HFF-Myc (cell line): ENCODE measurements around the gene BRAF.
"Not testable (repeated sequence)": the region's sequence is repeated elsewhere in the genome, so short reads cannot be mapped to it uniquely, and the experiment has no call there.

Experiments used
- DNase-seq: peaks from one replicate; pipeline ENCODE4 v3.0.0-alpha.2; 2011; ENCODE audit warnings: low read depth; ENCODE audit errors: extremely low read depth
- H3K4me3 ChIP-seq: replicated peaks from 2 replicates; pipeline ENCODE4 v1.5.1; 2011; ENCODE audit warnings: low read depth, mild to moderate bottlenecking, control low read depth, low read length
- TF ChIP-seq, protein P1 (sequence below): IDR thresholded peaks from 2 replicates; pipeline ENCODE4 v1.5.1; 2012; ENCODE audit warnings: mild to moderate bottlenecking, low read depth, low read length, control low read depth; ENCODE audit errors: missing control alignments

BRAF gene

DNA sequence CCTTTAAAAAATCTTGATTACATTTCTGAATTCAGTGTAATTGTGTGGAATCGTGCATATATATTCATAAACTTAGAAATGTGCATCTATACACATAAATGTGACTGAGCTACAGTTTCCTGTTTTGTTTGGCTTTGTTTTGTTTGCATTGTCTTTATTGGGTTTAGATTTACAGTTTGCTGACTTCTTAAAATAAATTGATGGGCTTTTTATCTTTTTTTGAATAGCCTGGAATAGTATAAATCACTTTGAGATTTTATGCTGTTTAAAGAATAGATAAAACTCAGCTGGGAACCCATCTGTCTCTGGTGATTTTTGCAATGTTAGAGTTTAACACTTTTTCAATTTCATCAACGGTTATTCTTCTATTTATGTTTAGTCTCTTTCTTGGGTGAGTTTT, 21.2 kb upstream of the BRAF start:
- TF ChIP-seq, protein P1, sequence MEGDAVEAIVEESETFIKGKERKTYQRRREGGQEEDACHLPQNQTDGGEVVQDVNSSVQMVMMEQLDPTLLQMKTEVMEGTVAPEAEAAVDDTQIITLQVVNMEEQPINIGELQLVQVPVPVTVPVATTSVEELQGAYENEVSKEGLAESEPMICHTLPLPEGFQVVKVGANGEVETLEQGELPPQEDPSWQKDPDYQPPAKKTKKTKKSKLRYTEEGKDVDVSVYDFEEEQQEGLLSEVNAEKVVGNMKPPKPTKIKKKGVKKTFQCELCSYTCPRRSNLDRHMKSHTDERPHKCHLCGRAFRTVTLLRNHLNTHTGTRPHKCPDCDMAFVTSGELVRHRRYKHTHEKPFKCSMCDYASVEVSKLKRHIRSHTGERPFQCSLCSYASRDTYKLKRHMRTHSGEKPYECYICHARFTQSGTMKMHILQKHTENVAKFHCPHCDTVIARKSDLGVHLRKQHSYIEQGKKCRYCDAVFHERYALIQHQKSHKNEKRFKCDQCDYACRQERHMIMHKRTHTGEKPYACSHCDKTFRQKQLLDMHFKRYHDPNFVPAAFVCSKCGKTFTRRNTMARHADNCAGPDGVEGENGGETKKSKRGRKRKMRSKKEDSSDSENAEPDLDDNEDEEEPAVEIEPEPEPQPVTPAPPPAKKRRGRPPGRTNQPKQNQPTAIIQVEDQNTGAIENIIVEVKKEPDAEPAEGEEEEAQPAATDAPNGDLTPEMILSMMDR = no peak
- no peak overlapping the region for H3K4me3 ChIP-seq
- no peak for DNase-seq

DNA sequence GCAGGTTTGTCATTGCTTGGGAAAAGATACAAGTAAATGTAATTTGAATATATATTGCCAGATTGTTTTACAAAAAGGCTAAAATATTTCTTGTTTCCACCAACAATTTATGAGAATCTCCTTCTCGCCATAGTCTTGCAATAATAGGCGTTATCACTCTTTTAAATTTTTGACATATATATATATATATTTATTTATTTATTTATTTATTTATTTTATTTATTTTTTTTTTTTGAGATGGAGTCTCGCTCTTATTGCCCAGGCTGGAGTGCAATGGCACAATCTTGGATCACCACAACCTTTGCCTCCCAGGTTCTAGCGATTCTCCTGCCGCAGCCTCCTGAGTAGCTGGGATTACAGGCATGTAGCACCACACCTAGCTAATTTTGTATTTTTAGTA, 17.5 kb upstream of the BRAF start:
- DNase-seq, H3K4me3 ChIP-seq: not testable (repeated sequence)

DNA sequence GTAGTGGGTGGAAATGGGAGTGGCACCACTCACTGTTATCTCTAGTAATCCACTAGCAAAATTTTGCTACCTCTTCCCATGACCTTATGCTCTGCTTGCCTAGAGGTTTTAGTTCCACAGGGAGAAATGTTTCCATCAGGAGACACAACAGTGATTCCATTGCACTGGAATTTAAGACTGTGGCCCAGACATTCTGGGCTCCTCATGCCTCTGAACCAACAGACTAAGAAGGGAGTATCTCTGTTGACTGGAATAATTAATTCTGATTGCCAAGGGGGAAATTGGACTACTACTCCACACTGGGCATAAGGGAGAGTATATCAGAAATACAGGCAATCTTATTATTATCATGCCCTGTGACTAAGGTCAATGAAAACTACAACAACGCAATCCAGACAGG, 16.2 kb upstream of the BRAF start:
- DNase-seq = no peak
- H3K4me3 ChIP-seq = no peak overlapping the region
- TF ChIP-seq, protein P1 = no peak

DNA sequence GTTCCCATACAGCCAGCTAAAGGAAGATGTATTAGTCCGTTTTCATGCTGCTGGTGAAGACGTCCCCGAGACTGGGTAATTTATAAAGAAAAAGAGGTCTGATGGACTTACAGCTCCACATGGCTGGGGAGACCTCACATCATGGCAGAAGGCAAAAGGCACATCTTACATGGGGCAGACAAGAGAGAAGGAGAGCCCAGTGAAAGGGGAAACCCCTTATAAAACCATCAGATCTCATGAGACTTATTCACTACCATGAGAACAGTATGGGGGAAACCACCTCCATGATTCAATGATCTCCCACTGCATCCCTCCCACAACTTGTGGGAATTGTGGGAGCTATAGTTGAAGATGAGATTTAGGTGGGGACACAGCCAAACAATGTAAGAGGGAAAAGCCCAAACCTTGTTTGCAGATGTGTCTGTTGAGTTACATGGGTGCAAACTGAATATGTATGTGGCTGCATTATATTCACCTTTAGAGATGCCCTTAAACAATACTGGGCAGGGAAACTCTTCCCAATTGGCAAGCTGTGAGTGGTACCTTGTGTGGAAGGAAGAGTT, 13.1 kb upstream of the BRAF start:
- no peak for DNase-seq
- TF ChIP-seq, protein P1 = no peak
- no peak overlapping the region for H3K4me3 ChIP-seq

DNA sequence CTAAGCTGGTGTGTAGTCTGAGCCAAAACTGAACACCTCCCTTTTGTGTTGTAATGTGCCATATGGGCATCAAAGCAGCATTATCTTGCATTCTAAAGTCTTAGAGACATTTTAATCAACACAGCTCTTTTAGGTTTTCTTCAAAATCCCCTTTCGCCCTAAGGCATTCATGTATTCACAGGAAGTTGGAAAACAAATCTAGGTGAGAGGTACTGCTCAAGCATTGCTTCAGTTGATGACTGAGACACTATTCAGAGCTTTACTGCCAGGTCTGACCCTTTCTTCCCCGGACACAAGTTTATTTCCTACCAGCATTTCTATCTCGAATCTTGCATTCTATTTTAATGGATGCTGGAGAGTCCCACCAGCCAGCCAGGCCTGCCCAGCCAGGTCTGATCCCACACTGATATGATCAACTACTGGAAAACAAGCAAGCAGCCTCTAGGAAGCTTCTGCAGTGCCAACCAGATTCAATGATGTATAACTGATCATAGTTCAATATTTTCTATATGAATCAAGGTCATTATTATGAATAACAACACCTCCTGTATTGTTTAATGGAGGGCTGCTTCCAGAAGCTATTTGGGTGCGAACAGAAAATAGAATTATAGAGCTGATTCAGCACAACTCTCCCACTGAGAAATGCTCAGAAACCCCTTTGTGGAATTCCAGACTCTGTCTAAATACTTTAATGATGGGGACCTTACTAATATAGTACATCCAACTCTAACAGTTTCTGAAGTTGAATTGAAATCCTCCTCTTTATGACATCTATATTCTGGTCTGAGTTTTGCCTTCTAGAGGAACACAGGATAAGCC, 4.0 kb upstream of the BRAF start:
- TF ChIP-seq, protein P1 = no peak
- DNase-seq = no peak

DNA sequence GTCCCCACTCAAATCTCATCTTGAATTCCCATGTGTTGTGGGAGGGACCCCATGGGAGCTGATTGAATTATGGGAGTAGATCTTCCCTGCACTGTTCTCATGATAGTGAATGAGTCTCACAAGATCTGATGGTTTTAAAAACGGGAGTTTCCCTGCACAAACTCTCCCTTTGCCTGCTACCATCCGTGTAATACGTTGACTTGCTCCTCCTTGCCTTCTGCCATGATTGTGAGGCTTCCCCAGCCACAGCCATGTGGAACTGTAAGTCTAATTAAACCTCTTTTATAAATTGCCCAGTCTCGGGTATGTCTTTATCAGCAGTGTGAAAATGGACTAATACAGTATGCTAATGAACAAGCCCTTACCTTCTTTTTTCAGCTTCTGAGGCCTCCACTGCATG, 3.2 kb upstream of the BRAF start:
- not testable (repeated sequence) for DNase-seq, H3K4me3 ChIP-seq

More for the DNA sequence above, 4.0 kb upstream of the BRAF start:
- H3K4me3 ChIP-seq = no peak overlapping the region

DNA sequence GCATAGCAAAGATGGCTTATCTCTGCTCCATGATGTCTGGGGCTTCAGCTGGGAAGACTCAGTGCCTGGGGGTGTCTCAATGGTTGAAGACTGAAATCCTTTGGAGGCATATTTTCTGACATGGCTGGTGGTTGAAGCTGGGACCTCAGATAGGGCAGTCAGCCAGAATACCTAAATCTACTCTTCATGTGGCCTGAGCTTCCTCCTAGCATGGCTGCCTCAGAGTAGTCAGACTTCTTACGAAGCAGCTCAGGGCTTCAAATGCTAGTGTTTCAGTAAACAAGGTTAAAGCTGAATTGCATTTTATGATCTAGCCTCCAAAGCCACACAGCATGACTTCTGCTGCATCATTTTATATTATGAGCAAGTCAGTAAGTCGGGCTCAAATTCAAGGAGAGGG, 2.6 kb upstream of the BRAF start:
- DNase-seq = no peak
- TF ChIP-seq, protein P1 = no peak

More for the DNA sequence above, 2.6 kb upstream of the BRAF start:
- H3K4me3 ChIP-seq = no peak overlapping the region
